Thoracic aorta endothelial cell (primary cell): ENCODE data around the gene PLEKHH2. TPM values are rescaled to one million over a fixed set of nuclear protein-coding genes. Genes with fewer than 3 reads are reported as not detected.

ENCODE experiments used
- small RNA-seq: library from RNA; depleted of rRNA; stranded (forward); fragments of <200 nt; gene quantifications from one replicate; pipeline ENCODE3, GENCODE V24; 2012
- total RNA-seq: library from RNA; depleted of rRNA; stranded (reverse); fragments of >200 nt; gene quantifications from 2 replicates; pipeline ENCODE4 v1.2.3, GENCODE V29; 2012

Gene PLEKHH2
- 0.40 and 1.2 TPM in 2 replicates for total RNA-seq

GRCh38 chr2:43637030-43637803, at the start of gene PLEKHH2:
TSS of gene PLEKHH2 (plus strand) at chr2:43637260. CDS start at chr2:43644674, 7,414 bp downstream.

GRCh38 chr2:43595603-43596412, 41.3 kb upstream of the PLEKHH2 start, which contains the start of gene THADA:
TSS of gene THADA (minus strand) at chr2:43596038. CDS start at chr2:43592392, 3,646 bp downstream.

GRCh38 chr2:43676322-43677050, 39.4 kb downstream of the PLEKHH2 start, which contains the start of gene C1GALT1C1L:
TSS of gene C1GALT1C1L (minus strand) at chr2:43676429. CDS start at chr2:43676322, 107 bp downstream.

GRCh38 chr2:43773876-43774613, 137.0 kb downstream of the PLEKHH2 start, which contains the start of gene DYNC2LI1:
TSS of gene DYNC2LI1 (plus strand) at chr2:43774039. CDS start at chr2:43774139, 100 bp downstream.

Small RNA genes within 50 kb of the gene (small RNA-seq; reads per million reads assigned to genes)
- gene RF00019 (not detected), gene RN7SKP66 (not detected)

Other genes with a start within 250 kb of the PLEKHH2 start
- 43.0 and 44.2 TPM in 2 replicates for gene THADA, start 41.2 kb upstream of the PLEKHH2 start, total RNA-seq
- gene C1GALT1C1L, start 39.2 kb downstream of the PLEKHH2 start, total RNA-seq: 0.50 TPM in 1 of 2 replicates, not detected in the other
- 14.8 and 15.2 TPM in 2 replicates for gene DYNC2LI1, start 136.8 kb downstream of the PLEKHH2 start, total RNA-seq
- not detected in 2 replicates for gene ABCG5, start 201.6 kb downstream of the PLEKHH2 start, total RNA-seq
- gene ABCG8, start 201.7 kb downstream of the PLEKHH2 start, total RNA-seq: not detected in 2 replicates